A549 (cell line): ENCODE results near the gene TMEM39B. TPM values are rescaled to one million over a fixed set of nuclear protein-coding genes. Genes with fewer than 3 reads are reported as not detected.
"Not testable (repeated sequence)": the region's sequence is repeated elsewhere in the genome, so short reads cannot be mapped to it uniquely, and the experiment has no call there.

Experiments
- ATAC-seq, 2 experiments: fragments of 200-7000 bp in 1 of 2; fragments of >200 bp in 1 of 2; cut with Nextera tagmentation in 1 of 2; cut with Tn5 transposase in 1 of 2; 3 replicates each; pipeline versions ENCODE4 v1.8.0 to v1.9.1; 2018 to 2020; ENCODE audit warnings: mild to moderate bottlenecking in 1 of 2, moderate library complexity in 1 of 2
- CTCF ChIA-PET: fragments of 300-600 bp; sonication (Branson Sonifier 250); formaldehyde crosslinking; extraction: SDS; loops from one replicate; lab custom pipeline; 2021; ENCODE audit warnings: antibody characterized with exemption, inconsistent platforms; lab: Yijun Ruan, JAX
- POLR2A ChIA-PET: fragments of 350-600 bp; formaldehyde crosslinking; extraction: SDS; loops from one replicate; lab custom pipeline; 2021; ENCODE audit warnings: antibody characterized with exemption, inconsistent platforms; lab: Yijun Ruan, JAX
- DNase-seq, 2 experiments: peaks; one replicate each; pipeline versions ENCODE4 v3.0.0 to v3.0.0-alpha.2; 2011 to 2016; ENCODE audit warnings: low read depth in 1 of 2, low spot score in 1 of 2
- FAIRE-seq: peaks from 2 replicates; lab custom pipeline; 2011; peaks lifted over from hg19 to GRCh38; lab: Jason Lieb, UNC
- H3K27ac ChIP-seq, 2 experiments: fragments of >200 bp; sonication (Bioruptor Twin); formaldehyde crosslinking; 3 replicates each; pipeline ENCODE4 v1.5.1; 2016 to 2017
- H3K4me1 ChIP-seq: fragments of >200 bp; sonication (Bioruptor Twin); formaldehyde crosslinking; 3 replicates; pipeline ENCODE4 v1.6.1; 2016
- H3K4me2 ChIP-seq: fragments of >200 bp; sonication (Bioruptor Twin); formaldehyde crosslinking; 3 replicates; pipeline ENCODE4 v1.6.1; 2016
- H3K4me3 ChIP-seq: fragments of >200 bp; sonication (Bioruptor Twin); formaldehyde crosslinking; 3 replicates; pipeline ENCODE4 v1.5.1; 2016
- H3K9me3 ChIP-seq: fragments of >200 bp; sonication (Bioruptor Twin); formaldehyde crosslinking; 3 replicates; pipeline ENCODE4 v1.6.1; 2016
- BHLHE40 ChIP-seq: IDR thresholded peaks from 2 replicates; pipeline ENCODE4 v1.6.1; 2012; ENCODE audit warnings: low read depth, low read length, inconsistent platforms
- CBX2 ChIP-seq: fragments of 200-600 bp; sonication (generic); IDR thresholded peaks from 2 replicates; pipeline ENCODE4 v1.6.1; 2016; ENCODE audit warnings: low read depth, mild to moderate bottlenecking, borderline replicate concordance
- CBX8 ChIP-seq: fragments of 200-600 bp; sonication (generic); IDR thresholded peaks from 2 replicates; pipeline ENCODE4 v1.6.1; 2016
- EHF ChIP-seq: fragments of 250-450 bp; sonication (Bioruptor Pico); IDR thresholded peaks from 2 replicates; pipeline ENCODE4 v1.5.0; 2020; ENCODE audit warnings: mild to moderate bottlenecking
- FOSL2 ChIP-seq, 2 experiments: fragments of 450-650 bp in 1 of 2; fragments of >200 bp in 1 of 2; sonication (Bioruptor Twin) in 1 of 2; formaldehyde crosslinking; IDR thresholded peaks; 2 replicates each; pipeline versions ENCODE4 v1.5.0 to v1.6.1; 2016 to 2020; ENCODE audit warnings: mild to moderate bottlenecking in 1 of 2, moderate library complexity in 1 of 2
- GATA3 ChIP-seq: IDR thresholded peaks from 2 replicates; pipeline ENCODE4 v1.6.1; 2012; ENCODE audit warnings: borderline replicate concordance
- HDAC2 ChIP-seq: fragments of 200-600 bp; sonication (generic); IDR thresholded peaks from 2 replicates; pipeline ENCODE4 v1.6.1; 2016
- HEYL ChIP-seq: fragments of 250-450 bp; sonication (Bioruptor Pico); IDR thresholded peaks from 2 replicates; pipeline ENCODE4 v1.8.0; 2021; ENCODE audit warnings: mild to moderate bottlenecking, moderate library complexity
- HOXB13 ChIP-seq: fragments of 250-450 bp; sonication (Bioruptor Pico); IDR thresholded peaks from 2 replicates; pipeline ENCODE4 v1.5.0; 2020; ENCODE audit warnings: low read depth, mild to moderate bottlenecking, moderate library complexity
- HOXB5 ChIP-seq: fragments of 250-450 bp; sonication (Bioruptor Pico); IDR thresholded peaks from 2 replicates; pipeline ENCODE4 v1.5.0; 2020; ENCODE audit warnings: mild to moderate bottlenecking, moderate library complexity
- KDM1A ChIP-seq: fragments of 200-600 bp; sonication (generic); IDR thresholded peaks from 2 replicates; pipeline ENCODE4 v1.6.1; 2016; ENCODE audit warnings: low read depth, mild to moderate bottlenecking
- NR3C1 ChIP-seq: fragments of >200 bp; sonication (Bioruptor Twin); formaldehyde crosslinking; IDR thresholded peaks from 3 replicates; pipeline ENCODE4 v1.6.1; 2017
- PHF8 ChIP-seq: fragments of 200-600 bp; sonication (generic); IDR thresholded peaks from 2 replicates; pipeline ENCODE4 v1.6.1; 2016; ENCODE audit warnings: low read depth, mild to moderate bottlenecking, antibody characterized with exemption, moderate library complexity, borderline replicate concordance
- RAD21 ChIP-seq, 2 experiments: fragments of >200 bp in 1 of 2; sonication (Bioruptor Twin) in 1 of 2; formaldehyde crosslinking in 1 of 2; IDR thresholded peaks in 1 of 2; conservative IDR thresholded peaks in 1 of 2; 2 replicates in 1 of 2; 3 replicates in 1 of 2; pipeline ENCODE4 v1.6.1; 2012 to 2018; ENCODE audit warnings: inconsistent platforms in 1 of 2
- RFX5 ChIP-seq: fragments of 450-650 bp; IDR thresholded peaks from 2 replicates; pipeline ENCODE4 v1.7.1; 2014; ENCODE audit warnings: antibody characterized with exemption, mild to moderate bottlenecking, moderate library complexity
- TFCP2L1 ChIP-seq: fragments of 250-450 bp; sonication (Bioruptor Pico); IDR thresholded peaks from 2 replicates; pipeline ENCODE4 v1.5.0; 2021; ENCODE audit warnings: mild to moderate bottlenecking
- ZFP36 ChIP-seq: fragments of 450-650 bp; IDR thresholded peaks from 2 replicates; pipeline ENCODE4 v1.6.1; 2014; ENCODE audit warnings: borderline replicate concordance; ENCODE audit not compliant: partially characterized antibody
- WGBS: methylation state at CpG from one replicate; pipeline ENCODE4 v1.1.6; 2017; ENCODE audit errors: missing lambda C conversion rate; 5-methylcytosine and 5-hydroxymethylcytosine counted together
- polyA plus RNA-seq, 4 experiments: library from polyadenylated mRNA; depleted of rRNA in 3 of 4; stranded (reverse); fragments of >200 nt; fragmentation: RNase III in 1 of 4; extraction: RNeasy Plus Mini Kit Qiagen cat#74134 plus additional on column Dnase treatment in 1 of 4; gene quantifications; 2 replicates in 3 of 4; 3 replicates in 1 of 4; pipeline ENCODE4 v1.2.3, GENCODE V29; 2011 to 2017
- TF ChIP-seq, protein P1 (sequence below): IDR thresholded peaks from 2 replicates; pipeline ENCODE4 v1.6.1; 2012; ENCODE audit warnings: low read depth, borderline replicate concordance
- TF ChIP-seq, protein P2 (sequence below): fragments of >200 bp; sonication (Bioruptor Twin); formaldehyde crosslinking; IDR thresholded peaks from 3 replicates; pipeline ENCODE4 v1.6.1; 2016
- TF ChIP-seq, protein P3 (sequence below): fragments of >200 bp; sonication (Bioruptor Twin); formaldehyde crosslinking; IDR thresholded peaks from 2 replicates; pipeline ENCODE4 v1.6.1; 2016
- TF ChIP-seq, protein P4 (sequence below): fragments of >200 bp; sonication (Bioruptor Twin); formaldehyde crosslinking; IDR thresholded peaks from 3 replicates; pipeline ENCODE4 v1.5.1; 2016
- TF ChIP-seq, protein P5 (sequence below): IDR thresholded peaks from 2 replicates; pipeline ENCODE4 v1.6.1; 2012

Gene TMEM39B
- polyA plus RNA-seq, 2 of the 4 experiments (the other 2 are of a cell fraction), result 8.5 to 10.8 TPM

DNA sequence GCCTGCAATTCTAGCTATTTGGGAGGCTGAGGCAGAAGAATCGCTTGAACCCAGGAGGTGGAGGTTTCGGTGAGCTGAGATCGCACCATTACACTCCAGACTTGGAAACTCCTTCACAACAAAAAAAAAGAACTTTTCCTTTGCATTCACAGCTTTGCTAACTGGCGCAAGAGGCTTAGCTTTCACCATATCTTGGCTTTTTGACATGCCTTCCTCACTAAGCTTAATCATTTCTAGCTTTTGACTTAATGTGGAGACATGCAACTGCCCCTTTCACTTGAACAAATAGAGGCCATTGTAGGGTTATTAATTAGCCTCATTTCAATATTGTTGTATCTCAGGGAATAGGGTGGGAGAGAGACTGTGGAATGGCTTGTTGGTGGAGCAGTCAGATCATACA is 43.8 kb downstream of the TMEM39B start:
- H3K4me1 ChIP-seq, result no peaks in the 10 kb centered on the region
- CTCF ChIA-PET, result interaction anchor here (1.4 kb wide), 1 partner anchor 9 kb away, joined by 3 read pairs; the partner anchor contains the start of gene KPNA6
- H3K27ac ChIP-seq, result no peak overlapping the region
- POLR2A ChIA-PET, result no interaction called here
- DNase-seq (no peak), FAIRE-seq (no peak), ATAC-seq (no peak)
- TF ChIP-seq RAD21 (conservative IDR thresholded peaks at IDR 0.05 in 1 of 2, IDR thresholded peaks at IDR 0.05 in 1 of 2), result no peak
- TF ChIP-seq, protein P1, sequence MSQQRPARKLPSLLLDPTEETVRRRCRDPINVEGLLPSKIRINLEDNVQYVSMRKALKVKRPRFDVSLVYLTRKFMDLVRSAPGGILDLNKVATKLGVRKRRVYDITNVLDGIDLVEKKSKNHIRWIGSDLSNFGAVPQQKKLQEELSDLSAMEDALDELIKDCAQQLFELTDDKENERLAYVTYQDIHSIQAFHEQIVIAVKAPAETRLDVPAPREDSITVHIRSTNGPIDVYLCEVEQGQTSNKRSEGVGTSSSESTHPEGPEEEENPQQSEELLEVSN, result no peak
- no peak for TF ChIP-seq NR3C1
- no peak for TF ChIP-seq KDM1A
- TF ChIP-seq CBX2, result no peak
- TF ChIP-seq, protein P2, sequence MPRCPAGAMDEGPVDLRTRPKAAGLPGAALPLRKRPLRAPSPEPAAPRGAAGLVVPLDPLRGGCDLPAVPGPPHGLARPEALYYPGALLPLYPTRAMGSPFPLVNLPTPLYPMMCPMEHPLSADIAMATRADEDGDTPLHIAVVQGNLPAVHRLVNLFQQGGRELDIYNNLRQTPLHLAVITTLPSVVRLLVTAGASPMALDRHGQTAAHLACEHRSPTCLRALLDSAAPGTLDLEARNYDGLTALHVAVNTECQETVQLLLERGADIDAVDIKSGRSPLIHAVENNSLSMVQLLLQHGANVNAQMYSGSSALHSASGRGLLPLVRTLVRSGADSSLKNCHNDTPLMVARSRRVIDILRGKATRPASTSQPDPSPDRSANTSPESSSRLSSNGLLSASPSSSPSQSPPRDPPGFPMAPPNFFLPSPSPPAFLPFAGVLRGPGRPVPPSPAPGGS, result no peak
- no peak for TF ChIP-seq GATA3
- TF ChIP-seq, protein P3, sequence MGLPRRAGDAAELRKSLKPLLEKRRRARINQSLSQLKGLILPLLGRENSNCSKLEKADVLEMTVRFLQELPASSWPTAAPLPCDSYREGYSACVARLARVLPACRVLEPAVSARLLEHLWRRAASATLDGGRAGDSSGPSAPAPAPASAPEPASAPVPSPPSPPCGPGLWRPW, result no peak
- no peak for TF ChIP-seq CBX8
- TF ChIP-seq, protein P4, sequence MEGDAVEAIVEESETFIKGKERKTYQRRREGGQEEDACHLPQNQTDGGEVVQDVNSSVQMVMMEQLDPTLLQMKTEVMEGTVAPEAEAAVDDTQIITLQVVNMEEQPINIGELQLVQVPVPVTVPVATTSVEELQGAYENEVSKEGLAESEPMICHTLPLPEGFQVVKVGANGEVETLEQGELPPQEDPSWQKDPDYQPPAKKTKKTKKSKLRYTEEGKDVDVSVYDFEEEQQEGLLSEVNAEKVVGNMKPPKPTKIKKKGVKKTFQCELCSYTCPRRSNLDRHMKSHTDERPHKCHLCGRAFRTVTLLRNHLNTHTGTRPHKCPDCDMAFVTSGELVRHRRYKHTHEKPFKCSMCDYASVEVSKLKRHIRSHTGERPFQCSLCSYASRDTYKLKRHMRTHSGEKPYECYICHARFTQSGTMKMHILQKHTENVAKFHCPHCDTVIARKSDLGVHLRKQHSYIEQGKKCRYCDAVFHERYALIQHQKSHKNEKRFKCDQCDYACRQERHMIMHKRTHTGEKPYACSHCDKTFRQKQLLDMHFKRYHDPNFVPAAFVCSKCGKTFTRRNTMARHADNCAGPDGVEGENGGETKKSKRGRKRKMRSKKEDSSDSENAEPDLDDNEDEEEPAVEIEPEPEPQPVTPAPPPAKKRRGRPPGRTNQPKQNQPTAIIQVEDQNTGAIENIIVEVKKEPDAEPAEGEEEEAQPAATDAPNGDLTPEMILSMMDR, result no peak
- TF ChIP-seq, protein P5, sequence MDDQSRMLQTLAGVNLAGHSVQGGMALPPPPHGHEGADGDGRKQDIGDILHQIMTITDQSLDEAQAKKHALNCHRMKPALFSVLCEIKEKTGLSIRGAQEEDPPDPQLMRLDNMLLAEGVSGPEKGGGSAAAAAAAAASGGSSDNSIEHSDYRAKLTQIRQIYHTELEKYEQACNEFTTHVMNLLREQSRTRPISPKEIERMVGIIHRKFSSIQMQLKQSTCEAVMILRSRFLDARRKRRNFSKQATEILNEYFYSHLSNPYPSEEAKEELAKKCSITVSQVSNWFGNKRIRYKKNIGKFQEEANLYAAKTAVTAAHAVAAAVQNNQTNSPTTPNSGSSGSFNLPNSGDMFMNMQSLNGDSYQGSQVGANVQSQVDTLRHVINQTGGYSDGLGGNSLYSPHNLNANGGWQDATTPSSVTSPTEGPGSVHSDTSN, result no peak
- no peak for TF ChIP-seq EHF (CRISPR knock-in tag)
- no peak for TF ChIP-seq RFX5
- no peak for TF ChIP-seq HOXB13 (CRISPR knock-in tag)
- no peak for TF ChIP-seq BHLHE40
- TF ChIP-seq FOSL2 (IDR thresholded peaks at IDR 0.05), result no peak
- TF ChIP-seq FOSL2 (CRISPR knock-in tag; IDR thresholded peaks at IDR 0.05), result no peak
- TF ChIP-seq TFCP2L1 (CRISPR knock-in tag), result no peak
- TF ChIP-seq PHF8, result no peak
- TF ChIP-seq HOXB5, result no peak
- no peak overlapping the region for H3K4me2 ChIP-seq
- no peaks in the 10 kb centered on the region for H3K9me3 ChIP-seq
- H3K4me3 ChIP-seq, result no peak overlapping the region
- 93% methylated on average over 4 of the region's 4 CpGs for WGBS

DNA sequence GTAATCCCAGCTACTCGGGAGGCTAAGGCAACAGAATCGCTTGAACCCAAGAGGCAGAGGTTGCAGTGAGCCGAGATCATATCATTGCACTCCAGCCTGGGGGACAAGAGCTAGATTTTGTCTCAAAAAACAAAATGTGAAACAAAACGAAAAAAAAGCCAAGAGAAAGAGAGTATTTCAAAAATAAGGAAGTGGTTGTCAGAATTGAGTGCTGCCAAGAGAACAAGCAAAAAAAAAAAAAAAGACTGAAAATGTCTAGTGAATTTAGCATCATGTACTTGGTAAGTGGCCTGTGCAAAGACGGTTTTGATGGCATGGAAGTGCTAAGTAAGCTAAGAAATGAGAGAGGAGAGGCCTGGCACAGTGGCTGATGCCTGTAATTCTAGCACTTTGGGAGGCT is 49.4 kb downstream of the TMEM39B start:
- POLR2A ChIA-PET, result no interaction called here

DNA sequence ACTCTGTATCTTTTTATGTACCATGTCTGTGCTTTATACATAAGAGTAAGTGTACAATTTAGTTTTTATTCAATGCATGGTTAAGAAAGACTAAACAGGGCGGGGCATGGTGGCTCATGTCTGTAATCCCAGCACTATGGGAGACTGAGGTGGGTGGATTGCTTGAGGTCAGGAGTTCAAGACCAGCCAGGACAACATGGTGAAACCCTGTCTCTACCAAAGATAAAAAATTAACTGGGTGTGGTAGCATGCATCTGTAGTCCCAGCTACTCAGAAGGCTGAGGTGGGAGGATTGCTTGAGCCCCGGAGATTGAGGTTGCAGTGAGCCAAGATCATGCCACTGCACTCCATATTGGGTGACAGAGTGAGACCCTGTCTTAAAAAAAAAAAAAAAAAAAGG is 50.6 kb downstream of the TMEM39B start:
- ATAC-seq, FAIRE-seq, H3K27ac ChIP-seq, H3K4me2 ChIP-seq, DNase-seq, H3K4me3 ChIP-seq, H3K9me3 ChIP-seq, POLR2A ChIA-PET: not testable (repeated sequence)
- WGBS, result 66% methylated on average over 2 of the region's 2 CpGs
- peaks cover 10% of the 10 kb centered on the region; the same call in 2 of the 3 replicates for H3K4me1 ChIP-seq
- CTCF ChIA-PET, result interaction anchor here (2.8 kb wide), 1 partner anchor 12 kb away, joined by 8 read pairs; no protein-coding TSS in a partner anchor

More for the DNA sequence above, 49.4 kb downstream of the TMEM39B start:
- FAIRE-seq (no peak), ATAC-seq (no peak), DNase-seq (no peak)
- Histone ChIP-seq H3K4me2 (no peak overlapping the region), H3K27ac (no peak overlapping the region), H3K4me3 (no peak overlapping the region), H3K9me3 (no peaks in the 10 kb centered on the region), H3K4me1 (peaks cover 10% of the 10 kb centered on the region; the same call in 2 of the 3 replicates)
- CTCF ChIA-PET, result interaction anchor here (0.6 to 2.8 kb wide), 4 partner anchors 11 to 359 kb away, joined by 3 to 8 read pairs (median 4); no protein-coding TSS in a partner anchor
- TF ChIP-seq TFCP2L1 (CRISPR knock-in tag) (no peak), HDAC2 (no peak), HEYL (CRISPR knock-in tag) (no peak), HOXB13 (CRISPR knock-in tag) (no peak), ZFP36 (no peak)
- TF ChIP-seq, protein P2, result no peak
- TF ChIP-seq, protein P4, result no peak
- 75% methylated on average over 4 of the region's 5 CpGs for WGBS
